Calu3 (cell line): ENCODE measurements around the gene MED12L. TPM values are rescaled to one million over a fixed set of nuclear protein-coding genes. Genes with fewer than 3 reads are reported as not detected.
A peak's percentile ranks its signal among the peaks of the same experiment; 100 is the strongest.
"Not testable (repeated sequence)": the region's sequence is repeated elsewhere in the genome, so short reads cannot be mapped to it uniquely, and the experiment has no call there.

ENCODE experiments used
- BruUV-seq: library from RNA; stranded (reverse); fragments of 400-500 nt; replicated peaks from 2 replicates; lab custom pipeline; 2021; lab: Mats Ljungman, UMichigan
- CTCF ChIA-PET: fragments of 300-600 bp; sonication (Branson Sonifier 250); formaldehyde crosslinking; loops from one replicate; lab custom pipeline; 2022; ENCODE audit warnings: antibody characterized with exemption; lab: Charles Lee
- DNase-seq: peaks from one replicate; pipeline ENCODE4 v3.0.0; 2022
- H3K27ac Mint-ChIP-seq: one replicate; pipeline ENCODE4 v1.8.0; 2022; ENCODE audit warnings: mixed read lengths; ENCODE audit not compliant: unreplicated experiment
- H3K27me3 Mint-ChIP-seq: one replicate; pipeline ENCODE4 v1.8.0; 2022; ENCODE audit warnings: mixed read lengths; ENCODE audit not compliant: unreplicated experiment
- H3K36me3 Mint-ChIP-seq: one replicate; pipeline ENCODE4 v1.8.0; 2022; ENCODE audit warnings: mild to moderate bottlenecking, moderate library complexity, mixed read lengths; ENCODE audit not compliant: insufficient read depth, unreplicated experiment
- H3K4me1 Mint-ChIP-seq: one replicate; pipeline ENCODE4 v1.8.0; 2022; ENCODE audit warnings: mild to moderate bottlenecking, low read depth, mixed read lengths; ENCODE audit not compliant: unreplicated experiment
- H3K4me3 Mint-ChIP-seq: one replicate; pipeline ENCODE4 v1.8.0; 2022; ENCODE audit warnings: mild to moderate bottlenecking, low read depth, moderate library complexity, mixed read lengths; ENCODE audit not compliant: unreplicated experiment
- H3K9me3 Mint-ChIP-seq: one replicate; pipeline ENCODE4 v1.8.0; 2022; ENCODE audit warnings: low read depth, mixed read lengths; ENCODE audit not compliant: unreplicated experiment
- intact Hi-C: fragments of 100-400 bp; cut with micrococcal nuclease; formaldehyde crosslinking; loops from one replicate; pipeline ENCODE4 v1.10.0; 2022; ENCODE audit not compliant: unreplicated experiment
- total RNA-seq: library from RNA; stranded (reverse); gene quantifications from 2 replicates; pipeline ENCODE4 v1.2.3, GENCODE V29; 2022
- TF ChIP-seq, protein P1 (sequence below): fragments of 200-600 bp; IDR thresholded peaks from one replicate; pipeline ENCODE4 v1.8.0; 2022; ENCODE audit warnings: antibody characterized with exemption; ENCODE audit not compliant: unreplicated experiment

The MED12L gene
- total RNA-seq, 1 experiment from 2014 or later: 4.6 TPM

DNA sequence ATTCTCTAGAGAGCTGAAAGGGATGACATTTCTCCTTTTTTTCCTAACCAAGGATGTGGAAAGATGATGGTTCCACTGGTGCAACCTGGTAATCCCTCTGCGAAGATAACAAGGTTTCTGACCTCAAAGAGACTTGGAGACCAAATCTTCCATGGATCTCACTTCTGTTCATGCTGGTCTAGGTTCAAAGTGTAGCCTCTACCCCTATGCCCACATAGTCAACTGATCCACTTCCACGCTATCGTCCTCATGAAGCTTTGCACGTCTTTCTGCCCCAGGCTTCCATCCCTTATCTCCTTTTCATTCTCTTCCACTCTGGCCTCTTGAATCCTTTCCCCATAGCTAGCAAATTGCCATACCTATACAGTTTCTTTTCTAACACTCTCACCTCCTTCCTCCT, 8.8 kb upstream of the MED12L start:
- no peaks in the 10 kb centered on the region for H3K36me3 Mint-ChIP-seq
- no peak overlapping the region for H3K4me3 Mint-ChIP-seq
- TF ChIP-seq, protein P1, sequence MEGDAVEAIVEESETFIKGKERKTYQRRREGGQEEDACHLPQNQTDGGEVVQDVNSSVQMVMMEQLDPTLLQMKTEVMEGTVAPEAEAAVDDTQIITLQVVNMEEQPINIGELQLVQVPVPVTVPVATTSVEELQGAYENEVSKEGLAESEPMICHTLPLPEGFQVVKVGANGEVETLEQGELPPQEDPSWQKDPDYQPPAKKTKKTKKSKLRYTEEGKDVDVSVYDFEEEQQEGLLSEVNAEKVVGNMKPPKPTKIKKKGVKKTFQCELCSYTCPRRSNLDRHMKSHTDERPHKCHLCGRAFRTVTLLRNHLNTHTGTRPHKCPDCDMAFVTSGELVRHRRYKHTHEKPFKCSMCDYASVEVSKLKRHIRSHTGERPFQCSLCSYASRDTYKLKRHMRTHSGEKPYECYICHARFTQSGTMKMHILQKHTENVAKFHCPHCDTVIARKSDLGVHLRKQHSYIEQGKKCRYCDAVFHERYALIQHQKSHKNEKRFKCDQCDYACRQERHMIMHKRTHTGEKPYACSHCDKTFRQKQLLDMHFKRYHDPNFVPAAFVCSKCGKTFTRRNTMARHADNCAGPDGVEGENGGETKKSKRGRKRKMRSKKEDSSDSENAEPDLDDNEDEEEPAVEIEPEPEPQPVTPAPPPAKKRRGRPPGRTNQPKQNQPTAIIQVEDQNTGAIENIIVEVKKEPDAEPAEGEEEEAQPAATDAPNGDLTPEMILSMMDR: no peak
- intact Hi-C loops: no loop called here
- H3K27me3 Mint-ChIP-seq: peaks cover 16% of the 10 kb centered on the region
- DNase-seq: no peak
- H3K4me1 Mint-ChIP-seq: no peaks in the 10 kb centered on the region
- H3K27ac Mint-ChIP-seq: no peak overlapping the region
- H3K9me3 Mint-ChIP-seq: no peaks in the 10 kb centered on the region
- BruUV-seq: no TSS peak
- CTCF ChIA-PET: interaction anchor here (1.3 to 1.4 kb wide), 2 partner anchors 10 kb away, joined by 4 to 5 read pairs; partner anchors contain the start of gene MED12L

DNA sequence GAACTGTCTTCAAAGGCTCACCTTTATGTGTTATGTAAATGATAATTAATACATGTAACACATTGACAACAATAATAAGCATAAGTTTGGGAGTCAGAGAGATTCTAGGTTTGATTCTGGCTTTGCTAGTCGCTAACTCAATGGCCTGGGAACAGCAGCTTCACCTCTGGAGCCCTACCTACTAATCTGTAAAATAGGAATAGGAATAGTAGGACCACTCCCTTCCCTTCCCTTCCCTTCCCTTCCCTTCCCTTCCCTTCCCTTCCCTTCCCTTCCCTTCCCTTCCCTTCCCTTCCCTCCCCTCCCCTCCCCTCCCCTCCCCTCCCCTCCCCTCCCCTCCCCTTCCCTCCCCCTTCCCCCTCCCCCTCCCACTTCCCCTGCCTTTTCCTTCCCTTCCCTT, 4.4 kb upstream of the MED12L start:
- H3K4me1 Mint-ChIP-seq, DNase-seq, H3K9me3 Mint-ChIP-seq, H3K27ac Mint-ChIP-seq, intact Hi-C loops, H3K4me3 Mint-ChIP-seq, BruUV-seq, H3K27me3 Mint-ChIP-seq, CTCF ChIA-PET: not testable (repeated sequence)
- H3K36me3 Mint-ChIP-seq: peaks cover 16% of the 10 kb centered on the region

DNA sequence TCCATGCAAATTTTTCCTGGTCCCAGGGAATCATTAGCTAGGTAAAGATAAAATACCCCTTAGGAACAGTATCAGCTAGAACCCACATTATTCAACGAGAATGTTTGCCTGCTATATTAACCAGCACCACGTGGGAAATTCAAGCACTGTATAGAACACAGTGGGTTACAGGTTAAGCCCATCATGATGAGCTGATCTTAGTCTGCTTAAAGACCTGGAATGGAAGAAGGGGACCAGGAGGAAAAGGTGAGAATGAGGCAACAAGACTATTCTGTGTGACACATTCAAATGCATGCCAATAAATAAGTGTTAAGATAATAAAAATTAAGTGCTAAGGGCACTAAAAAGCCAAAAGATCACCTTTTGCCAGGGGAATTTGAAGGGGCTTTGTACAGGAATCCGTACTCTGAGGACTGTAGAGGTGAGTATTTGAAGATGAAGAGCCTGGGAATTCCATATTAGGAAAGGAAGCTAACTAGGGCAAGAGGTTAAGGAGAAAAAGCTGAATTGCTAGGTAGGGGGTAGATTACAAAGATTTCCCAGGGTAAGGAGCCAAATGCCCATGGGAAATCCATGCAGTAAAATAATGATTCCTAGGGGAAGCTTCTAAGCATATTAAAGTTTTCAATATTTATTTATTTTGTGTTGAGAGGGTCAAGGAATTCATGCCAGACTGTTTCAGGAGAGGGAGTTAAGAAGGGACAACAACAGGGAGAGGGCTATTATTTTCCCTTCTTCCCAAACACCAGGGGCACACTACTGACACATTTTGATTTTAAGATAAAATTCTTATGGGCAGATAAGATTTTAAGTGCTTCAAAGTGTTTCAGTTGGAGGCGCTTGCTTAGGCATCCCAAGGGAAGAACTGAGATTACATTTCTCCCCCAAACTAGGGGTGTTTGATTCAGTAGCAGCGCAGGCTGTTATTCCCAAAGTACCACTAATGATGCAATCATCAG, 2.3 kb upstream of the MED12L start:
- Mint-ChIP-seq H3K27ac (no peak overlapping the region), H3K27me3 (peaks cover 20% of the 10 kb centered on the region), H3K4me3 (no peak overlapping the region), H3K4me1 (peaks cover 9% of the 10 kb centered on the region), H3K9me3 (no peaks in the 10 kb centered on the region), H3K36me3 (peaks cover 26% of the 10 kb centered on the region)
- CTCF ChIA-PET: interaction anchor here (1.1 kb wide), 1 partner anchor 13 kb away, joined by 3 read pairs; no protein-coding TSS in a partner anchor
- intact Hi-C loops: loop anchor here (1.0 kb wide), 1 partner anchor 8 kb away; no protein-coding TSS in a partner anchor
- DNase-seq: no peak
- TF ChIP-seq, protein P1: no peak
- BruUV-seq: no TSS peak

DNA sequence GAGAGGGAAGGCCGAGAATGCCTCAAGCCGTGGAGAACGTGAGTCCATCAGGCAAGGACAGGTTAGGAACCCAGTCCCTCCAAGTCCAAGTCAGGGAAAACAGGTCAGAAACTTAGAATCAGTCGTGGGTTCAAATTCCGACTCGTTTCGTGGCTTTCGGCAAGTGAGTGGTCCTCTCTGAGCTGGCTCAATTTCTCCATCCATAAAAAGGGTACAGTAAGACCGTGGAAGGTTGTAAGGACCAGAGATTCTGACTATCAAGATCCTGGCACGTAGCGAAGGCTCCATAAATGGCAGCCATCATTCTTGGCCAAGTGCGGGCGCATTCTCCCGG, 604 bp upstream of the MED12L start:
- CTCF ChIA-PET: interaction anchor here (2.2 kb wide), 1 partner anchor 61 kb away, joined by 7 read pairs; no protein-coding TSS in a partner anchor
- no peak overlapping the region for H3K27ac Mint-ChIP-seq
- peaks cover 9% of the 10 kb centered on the region for H3K4me1 Mint-ChIP-seq
- no TSS peak for BruUV-seq
- no peak for DNase-seq
- H3K9me3 Mint-ChIP-seq: no peaks in the 10 kb centered on the region
- H3K4me3 Mint-ChIP-seq: peak overlapping the region; percentile 97
- H3K36me3 Mint-ChIP-seq: peaks cover 26% of the 10 kb centered on the region
- TF ChIP-seq, protein P1: no peak
- H3K27me3 Mint-ChIP-seq: peaks cover 30% of the 10 kb centered on the region
- intact Hi-C loops: loop anchor here (5.0 kb wide), 2 partner anchors 62 to 158 kb away; no protein-coding TSS in a partner anchor
